Keratinocyte (primary cell): Measurements from ENCODE around the gene LRRC27. TPM values are rescaled to one million over a fixed set of nuclear protein-coding genes. Genes with fewer than 3 reads are reported as not detected.

Source experiments
- DNase-seq: peaks from one replicate; pipeline ENCODE4 v3.0.0-alpha.2; 2011; ENCODE audit warnings: low read depth, missing footprints, low spot score
- FAIRE-seq: peaks from 2 replicates; lab custom pipeline; 2011; peaks lifted over from hg19 to GRCh38; lab: Jason Lieb, UNC
- H2AFZ ChIP-seq: 2 replicates; pipeline ENCODE4 v1.6.0; 2012; ENCODE audit warnings: low read length, control low read depth, inconsistent platforms; ENCODE audit not compliant: control insufficient read depth
- H3K27ac ChIP-seq: 2 replicates; pipeline ENCODE4 v1.5.1; 2011; ENCODE audit warnings: low read length; ENCODE audit not compliant: control insufficient read depth, insufficient read depth
- H3K27me3 ChIP-seq: 3 replicates; pipeline ENCODE4 v1.6.0; 2011; ENCODE audit warnings: low read length; ENCODE audit not compliant: control insufficient read depth, insufficient read depth; ENCODE audit errors: extremely low read depth
- H3K36me3 ChIP-seq, 2 experiments: 2 replicates in 1 of 2; 3 replicates in 1 of 2; pipeline ENCODE4 v1.5.1; 2011; ENCODE audit warnings: low read length in 2 of 2, mild to moderate bottlenecking in 1 of 2; ENCODE audit not compliant: control insufficient read depth in 2 of 2, insufficient read depth in 2 of 2; ENCODE audit errors: extremely low read depth in 1 of 2
- H3K4me1 ChIP-seq: 3 replicates; pipeline ENCODE4 v1.5.1; 2011; ENCODE audit warnings: low read length; ENCODE audit not compliant: control insufficient read depth, insufficient read depth; ENCODE audit errors: extremely low read depth
- H3K4me2 ChIP-seq: 3 replicates; pipeline ENCODE4 v1.6.0; 2011; ENCODE audit warnings: low read depth, low read length; ENCODE audit not compliant: control insufficient read depth, insufficient read depth; ENCODE audit errors: extremely low read depth
- H3K4me3 ChIP-seq, 3 experiments: fragments of 200-600 bp in 1 of 3; sonication (generic) in 1 of 3; 2 replicates in 2 of 3; 3 replicates in 1 of 3; pipeline ENCODE4 v1.5.1; 2011 to 2016; ENCODE audit warnings: low read length in 3 of 3, mild to moderate bottlenecking in 3 of 3, control low read depth in 2 of 3, inconsistent platforms in 1 of 3, low read depth in 1 of 3, mixed read lengths in 1 of 3, mixed run types in 1 of 3, moderate library complexity in 1 of 3; ENCODE audit not compliant: control insufficient read depth in 2 of 3, insufficient read depth in 2 of 3; ENCODE audit errors: extremely low read depth in 1 of 3
- H3K79me2 ChIP-seq: 2 replicates; pipeline ENCODE4 v1.6.0; 2012; ENCODE audit warnings: low read length; ENCODE audit not compliant: control insufficient read depth, insufficient read depth
- H3K9ac ChIP-seq: 3 replicates; pipeline ENCODE4 v1.6.0; 2011; ENCODE audit warnings: low read length; ENCODE audit not compliant: control insufficient read depth, insufficient read depth; ENCODE audit errors: extremely low read depth
- H3K9me1 ChIP-seq: 3 replicates; pipeline ENCODE4 v1.6.0; 2011; ENCODE audit warnings: low read length; ENCODE audit not compliant: control insufficient read depth, insufficient read depth; ENCODE audit errors: extremely low read depth
- H3K9me3 ChIP-seq: 2 replicates; pipeline ENCODE4 v1.5.1; 2012; ENCODE audit warnings: low read depth, low read length; ENCODE audit not compliant: control insufficient read depth
- H4K20me1 ChIP-seq: 3 replicates; pipeline ENCODE4 v1.6.0; 2011; ENCODE audit warnings: low read length; ENCODE audit not compliant: control insufficient read depth, insufficient read depth; ENCODE audit errors: extremely low read depth
- EZH2 ChIP-seq: IDR thresholded peaks from one replicate; pipeline ENCODE4 v1.6.1; 2012; ENCODE audit warnings: inconsistent platforms, mild to moderate bottlenecking, low read length, moderate library complexity
- dilution Hi-C: fragments of 300-500 bp; cut with MboI; formaldehyde crosslinking; loops from one replicate; pipeline ENCODE4 v1.7.0; 2020; ENCODE audit warnings: low sequenced_read_pairs; ENCODE audit not compliant: extremely low pct_ligation_motif_present
- polyA plus RNA-seq, 5 experiments: library from polyadenylated mRNA; depleted of rRNA in 3 of 5; stranded (reverse) in 3 of 5; stranded (forward) in 1 of 5; unstranded in 1 of 5; fragments of >200 nt; gene quantifications; 1 replicate in 1 of 5; 2 replicates in 3 of 5; 3 replicates in 1 of 5; pipeline versions ENCODE4 v1.2.1 to v1.2.3, GENCODE V29; 2011 to 2012; ENCODE audit warnings: missing spikeins in 2 of 5, low read depth in 1 of 5, low replicate concordance in 1 of 5
- TF ChIP-seq, protein P1 (sequence below), 3 experiments: IDR thresholded peaks in 1 of 3; conservative IDR thresholded peaks in 1 of 3; optimal IDR thresholded peaks in 1 of 3; 2 replicates in 2 of 3; 3 replicates in 1 of 3; pipeline versions ENCODE3 to v1.5.1; 2011; ENCODE audit warnings: low read length in 3 of 3, mild to moderate bottlenecking in 3 of 3, moderate library complexity in 2 of 3, control low read depth in 1 of 3, inconsistent platforms in 1 of 3; ENCODE audit not compliant: insufficient read depth in 2 of 3; ENCODE audit errors: extremely low read depth in 1 of 3

Gene LRRC27
- polyA plus RNA-seq, 1 donor (not counting 4 experiments of a cell fraction or from before 2014, with no cell fraction given): 3.0 TPM

DNA sequence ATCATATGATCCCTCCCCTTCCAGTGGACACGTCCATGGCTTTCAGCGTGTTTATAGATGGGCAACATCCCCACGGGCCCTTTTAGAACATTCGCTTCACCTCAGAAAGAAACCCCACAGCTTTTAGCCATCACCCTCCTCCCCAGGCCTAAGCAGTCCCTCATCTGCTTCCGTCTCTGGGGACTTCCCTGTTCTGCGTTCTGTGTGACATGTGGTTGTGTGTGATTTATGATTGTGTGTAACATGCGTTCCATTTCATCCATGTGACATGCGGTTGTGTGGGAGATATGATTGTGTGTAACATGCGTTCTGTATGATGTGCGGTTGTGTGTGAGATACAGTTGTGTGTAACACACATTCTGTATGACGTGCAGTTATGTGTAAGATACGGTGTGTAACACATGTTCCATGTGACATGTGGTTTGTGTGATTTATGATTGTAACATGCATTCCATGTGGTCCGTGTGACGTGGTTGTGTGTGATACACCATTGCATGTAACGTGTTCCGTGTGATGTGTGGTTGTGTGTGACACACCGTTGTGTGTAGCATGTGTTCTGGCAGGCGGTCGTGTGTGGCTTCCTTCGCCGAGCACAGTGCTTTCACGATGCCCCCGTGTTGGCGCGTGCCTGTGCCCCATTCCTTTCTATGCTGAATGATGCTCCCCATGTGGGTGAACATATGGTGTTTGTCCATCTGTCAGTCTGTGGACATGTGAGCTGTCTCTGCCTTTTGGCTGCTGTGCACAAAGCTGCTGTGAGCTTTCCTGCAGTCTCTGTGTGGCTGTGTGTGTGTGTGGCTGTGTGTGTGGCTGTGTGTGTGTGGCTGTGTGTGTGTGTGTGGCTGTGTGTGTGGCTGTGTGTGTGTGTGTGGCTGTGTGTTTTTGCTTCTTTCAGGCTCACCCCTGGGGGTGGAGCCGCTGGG lies 91.2 kb downstream of the LRRC27 start:
- Histone ChIP-seq H3K4me3 (no peak overlapping the region), H3K4me2 (no peak overlapping the region), H3K27me3 (no peaks in the 10 kb centered on the region), H3K36me3 (no peaks in the 10 kb centered on the region), H3K9me3 (no peaks in the 10 kb centered on the region), H3K27ac (no peak overlapping the region), H3K79me2 (no peaks in the 10 kb centered on the region), H3K9me1 (no peaks in the 10 kb centered on the region), H3K4me1 (peaks cover 32% of the 10 kb centered on the region), H3K9ac (no peak overlapping the region), H4K20me1 (no peaks in the 10 kb centered on the region), H2AFZ (no peak overlapping the region)
- DNase-seq (no peak), FAIRE-seq (no peak)
- dilution Hi-C loops: no loop called here
- TF ChIP-seq, protein P1, sequence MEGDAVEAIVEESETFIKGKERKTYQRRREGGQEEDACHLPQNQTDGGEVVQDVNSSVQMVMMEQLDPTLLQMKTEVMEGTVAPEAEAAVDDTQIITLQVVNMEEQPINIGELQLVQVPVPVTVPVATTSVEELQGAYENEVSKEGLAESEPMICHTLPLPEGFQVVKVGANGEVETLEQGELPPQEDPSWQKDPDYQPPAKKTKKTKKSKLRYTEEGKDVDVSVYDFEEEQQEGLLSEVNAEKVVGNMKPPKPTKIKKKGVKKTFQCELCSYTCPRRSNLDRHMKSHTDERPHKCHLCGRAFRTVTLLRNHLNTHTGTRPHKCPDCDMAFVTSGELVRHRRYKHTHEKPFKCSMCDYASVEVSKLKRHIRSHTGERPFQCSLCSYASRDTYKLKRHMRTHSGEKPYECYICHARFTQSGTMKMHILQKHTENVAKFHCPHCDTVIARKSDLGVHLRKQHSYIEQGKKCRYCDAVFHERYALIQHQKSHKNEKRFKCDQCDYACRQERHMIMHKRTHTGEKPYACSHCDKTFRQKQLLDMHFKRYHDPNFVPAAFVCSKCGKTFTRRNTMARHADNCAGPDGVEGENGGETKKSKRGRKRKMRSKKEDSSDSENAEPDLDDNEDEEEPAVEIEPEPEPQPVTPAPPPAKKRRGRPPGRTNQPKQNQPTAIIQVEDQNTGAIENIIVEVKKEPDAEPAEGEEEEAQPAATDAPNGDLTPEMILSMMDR (optimal IDR thresholded peaks at IDR 0.05 in 1 of 3, IDR thresholded peaks at IDR 0.05 in 1 of 3, conservative IDR thresholded peaks at IDR 0.05 in 1 of 3; ENCODE audit: extremely low read depth in 1 of 3, insufficient read depth in 2 of 3, low read length in 3 of 3): no peak
- no peak for TF ChIP-seq EZH2

DNA sequence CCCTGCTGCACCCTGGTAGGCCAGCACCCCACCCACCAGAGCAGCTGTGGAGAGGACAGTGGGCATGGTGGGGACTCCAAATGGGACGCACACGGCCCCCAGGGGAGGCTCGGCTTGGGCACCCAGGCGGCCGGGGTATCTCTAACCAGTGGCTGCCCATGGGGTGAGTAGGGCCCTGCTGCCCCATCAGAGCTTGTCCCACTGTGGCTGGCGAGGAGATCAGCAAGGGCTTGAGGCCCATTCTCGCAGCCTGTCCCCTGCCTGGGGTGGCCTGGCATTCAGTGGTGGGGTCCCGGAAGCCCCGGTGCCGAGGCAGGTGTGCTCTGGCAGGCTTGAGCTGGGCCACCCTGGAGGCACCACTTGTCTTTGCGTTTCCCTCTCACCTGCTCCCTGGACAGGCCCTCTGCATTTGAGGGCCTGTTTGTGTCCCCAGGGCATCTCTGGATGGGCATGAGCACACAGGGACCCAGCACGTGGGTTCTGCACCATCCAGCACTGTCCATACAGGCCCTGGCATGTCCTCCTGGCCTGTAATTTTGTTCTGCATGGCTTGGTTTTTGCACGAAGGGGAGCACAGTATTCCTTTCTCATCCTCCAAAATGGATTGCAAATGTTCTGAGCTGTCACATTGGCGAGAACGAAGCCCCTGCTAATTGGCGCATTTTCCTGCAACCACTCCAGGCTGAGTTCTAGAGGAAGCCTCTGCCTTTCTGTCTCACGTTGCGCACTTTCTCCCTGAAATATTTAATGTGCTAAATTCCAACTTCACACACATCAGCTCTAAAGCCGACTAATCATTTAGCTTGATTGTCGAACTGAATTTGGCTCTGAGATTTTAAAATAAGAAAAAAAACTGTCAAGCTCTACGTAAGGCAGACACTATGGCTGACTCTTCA lies 92.2 kb downstream of the LRRC27 start:
- H3K4me1 ChIP-seq: peaks cover 22% of the 10 kb centered on the region
- FAIRE-seq: peak; percentile 90
- no peak for TF ChIP-seq EZH2
- TF ChIP-seq, protein P1 (optimal IDR thresholded peaks at IDR 0.05 in 1 of 3, IDR thresholded peaks at IDR 0.05 in 1 of 3, conservative IDR thresholded peaks at IDR 0.05 in 1 of 3; ENCODE audit: extremely low read depth in 1 of 3, insufficient read depth in 2 of 3, low read length in 3 of 3): no peak
- no peak overlapping the region for H3K4me3 ChIP-seq
- no peak overlapping the region for H2AFZ ChIP-seq
- no peaks in the 10 kb centered on the region for H3K9me3 ChIP-seq
- no peaks in the 10 kb centered on the region for H3K27me3 ChIP-seq
- H3K9me1 ChIP-seq: no peaks in the 10 kb centered on the region
- H3K27ac ChIP-seq: no peak overlapping the region
- DNase-seq: no peak
- peak overlapping the region; percentile 33 for H3K4me2 ChIP-seq
- dilution Hi-C loops: no loop called here
- no peaks in the 10 kb centered on the region for H3K79me2 ChIP-seq
- no peak overlapping the region for H3K9ac ChIP-seq
- H4K20me1 ChIP-seq: no peaks in the 10 kb centered on the region
- H3K36me3 ChIP-seq: no peaks in the 10 kb centered on the region
